NB4 (cell line): ENCODE results near the gene ZSWIM3.

Source experiments
- POLR2A ChIP-seq: IDR thresholded peaks from 2 replicates; pipeline ENCODE4 v1.6.1; 2011; ENCODE audit warnings: mild to moderate bottlenecking; ENCODE audit not compliant: insufficient read length; ENCODE audit errors: extremely low read depth
- TF ChIP-seq, protein P1 (sequence below): IDR thresholded peaks from one replicate; pipeline ENCODE4 v1.5.1; 2012; ENCODE audit warnings: low read depth, low read length
- TF ChIP-seq, protein P2 (sequence below): IDR thresholded peaks from 2 replicates; pipeline ENCODE4 v1.6.1; 2011; ENCODE audit warnings: low read depth, low read length

GRCh38 chr20:45874576-45874975, 17.2 kb downstream of the ZSWIM3 start:
- TF ChIP-seq, protein P1, sequence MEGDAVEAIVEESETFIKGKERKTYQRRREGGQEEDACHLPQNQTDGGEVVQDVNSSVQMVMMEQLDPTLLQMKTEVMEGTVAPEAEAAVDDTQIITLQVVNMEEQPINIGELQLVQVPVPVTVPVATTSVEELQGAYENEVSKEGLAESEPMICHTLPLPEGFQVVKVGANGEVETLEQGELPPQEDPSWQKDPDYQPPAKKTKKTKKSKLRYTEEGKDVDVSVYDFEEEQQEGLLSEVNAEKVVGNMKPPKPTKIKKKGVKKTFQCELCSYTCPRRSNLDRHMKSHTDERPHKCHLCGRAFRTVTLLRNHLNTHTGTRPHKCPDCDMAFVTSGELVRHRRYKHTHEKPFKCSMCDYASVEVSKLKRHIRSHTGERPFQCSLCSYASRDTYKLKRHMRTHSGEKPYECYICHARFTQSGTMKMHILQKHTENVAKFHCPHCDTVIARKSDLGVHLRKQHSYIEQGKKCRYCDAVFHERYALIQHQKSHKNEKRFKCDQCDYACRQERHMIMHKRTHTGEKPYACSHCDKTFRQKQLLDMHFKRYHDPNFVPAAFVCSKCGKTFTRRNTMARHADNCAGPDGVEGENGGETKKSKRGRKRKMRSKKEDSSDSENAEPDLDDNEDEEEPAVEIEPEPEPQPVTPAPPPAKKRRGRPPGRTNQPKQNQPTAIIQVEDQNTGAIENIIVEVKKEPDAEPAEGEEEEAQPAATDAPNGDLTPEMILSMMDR: no peak
- TF ChIP-seq, protein P2, sequence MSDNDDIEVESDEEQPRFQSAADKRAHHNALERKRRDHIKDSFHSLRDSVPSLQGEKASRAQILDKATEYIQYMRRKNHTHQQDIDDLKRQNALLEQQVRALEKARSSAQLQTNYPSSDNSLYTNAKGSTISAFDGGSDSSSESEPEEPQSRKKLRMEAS: no peak
- TF ChIP-seq POLR2A: no peak
